NCI-H2171 (cell line): ENCODE results near the gene MYO5B.

Experiments
- DNase-seq: peaks from one replicate; lab custom pipeline; 2025; lab: John Stamatoyannopoulos, UW

MYO5B gene

GRCh38 chr18:49967636-49968313, 227.2 kb downstream of the MYO5B start:
- DNase-seq: no peak

- no peak for DNase-seq
These were observed 227.8 kb downstream of the MYO5B start for GRCh38 chr18:49967171-49967570.

- no peak for DNase-seq
These were observed 228.9 kb downstream of the MYO5B start for GRCh38 chr18:49966090-49966489.

DNA sequence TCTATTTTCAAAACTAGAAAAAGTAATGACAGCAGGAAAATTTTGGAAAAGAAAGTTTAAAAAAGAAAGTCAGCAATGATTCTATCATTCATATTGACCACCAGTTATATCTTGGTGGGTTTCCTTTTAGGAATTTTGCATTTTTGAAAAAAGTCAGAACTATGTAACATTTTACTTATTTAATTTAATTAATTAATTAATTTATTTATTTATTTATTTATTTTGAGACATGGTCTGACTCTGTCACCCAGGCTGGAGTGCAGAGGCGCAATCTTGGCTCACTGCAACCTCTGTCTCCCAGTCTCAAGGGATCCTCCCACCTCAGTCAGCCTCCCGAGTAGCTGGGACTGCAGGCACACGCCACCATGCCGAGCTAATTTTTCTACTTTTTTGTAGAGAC, 231.7 kb downstream of the MYO5B start:
- no peak for DNase-seq

DNA sequence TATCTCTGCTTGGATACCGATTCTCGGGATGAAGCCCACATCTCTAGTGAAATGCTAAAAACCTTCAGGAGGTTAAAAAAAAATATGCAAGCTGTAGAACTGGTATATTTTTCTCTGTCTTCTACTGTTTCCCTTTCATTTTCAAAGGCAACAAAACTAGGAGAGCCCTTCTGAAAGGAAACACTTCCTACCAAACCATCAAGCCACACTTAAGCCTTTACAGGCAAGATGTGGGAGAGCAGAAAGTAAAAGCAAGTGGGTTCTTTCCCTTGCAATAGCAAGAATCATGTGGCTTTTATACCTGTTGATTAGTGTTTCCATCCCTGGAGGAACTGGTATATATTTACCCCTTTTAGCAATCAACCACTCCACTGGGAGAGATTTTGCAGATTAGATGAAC, 233.7 kb downstream of the MYO5B start:
- no peak for DNase-seq

- no peak for DNase-seq
These were observed 234.6 kb downstream of the MYO5B start for GRCh38 chr18:49960376-49960775.

DNA sequence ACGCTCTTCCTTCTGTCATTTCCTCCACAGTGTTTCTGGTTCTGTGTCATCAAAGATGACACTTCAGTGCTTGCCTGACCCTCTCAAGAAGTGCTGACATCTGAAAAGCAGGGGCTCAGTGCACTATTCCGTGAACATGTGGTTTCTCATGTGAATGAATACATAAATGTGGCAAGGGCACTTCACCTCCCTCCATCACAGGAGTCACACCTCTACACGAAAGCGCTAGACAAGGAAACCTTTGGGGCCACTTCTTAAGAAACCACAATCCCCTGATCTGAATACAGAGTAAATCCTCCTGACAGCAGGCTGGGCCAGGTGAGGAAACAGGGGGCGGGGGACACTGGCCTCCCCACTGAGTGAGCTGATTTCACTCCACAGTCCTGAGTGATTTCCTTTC, 235.8 kb downstream of the MYO5B start:
- no peak for DNase-seq

DNA sequence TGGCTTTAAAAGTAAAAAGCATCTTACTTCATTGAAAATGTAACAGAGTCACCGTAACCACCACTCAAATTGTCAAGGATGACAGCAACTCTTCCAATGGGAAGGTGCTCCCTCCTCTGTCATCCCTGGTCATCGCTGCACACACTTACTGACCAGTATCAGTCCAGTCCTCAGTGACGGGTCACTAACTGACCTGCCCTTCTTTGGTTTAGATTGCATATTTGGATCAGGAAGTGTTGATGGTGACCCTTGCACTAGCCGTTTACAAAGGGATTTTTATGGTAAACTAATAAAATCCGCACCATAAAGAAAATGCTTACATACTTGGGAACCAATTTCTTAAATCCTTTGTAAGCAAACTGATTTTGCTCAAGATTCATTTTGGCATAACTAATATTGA, 239.7 kb downstream of the MYO5B start:
- no peak for DNase-seq

DNA sequence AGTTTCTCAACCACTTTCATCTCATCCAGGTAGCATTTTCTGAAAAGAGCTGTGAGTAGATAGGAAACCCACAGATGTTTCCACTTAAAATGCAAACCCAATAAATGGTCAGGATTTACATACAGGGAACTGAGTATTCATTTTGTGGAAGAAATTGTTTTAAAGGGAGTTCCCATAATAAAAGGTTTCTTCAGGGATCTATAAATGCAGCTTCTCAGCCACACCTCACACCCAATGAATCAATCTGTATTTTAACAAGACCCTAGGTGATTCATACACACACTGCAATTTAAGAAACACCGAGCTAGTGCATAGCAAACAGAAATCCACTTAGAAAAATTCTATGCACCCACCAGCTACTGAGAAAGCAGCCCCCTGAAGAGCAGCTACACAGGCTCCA, 241.6 kb downstream of the MYO5B start:
- DNase-seq: no peak

GRCh38 chr18:49949951-49950395, 245.0 kb downstream of the MYO5B start:
- peak; percentile 50 for DNase-seq

DNA sequence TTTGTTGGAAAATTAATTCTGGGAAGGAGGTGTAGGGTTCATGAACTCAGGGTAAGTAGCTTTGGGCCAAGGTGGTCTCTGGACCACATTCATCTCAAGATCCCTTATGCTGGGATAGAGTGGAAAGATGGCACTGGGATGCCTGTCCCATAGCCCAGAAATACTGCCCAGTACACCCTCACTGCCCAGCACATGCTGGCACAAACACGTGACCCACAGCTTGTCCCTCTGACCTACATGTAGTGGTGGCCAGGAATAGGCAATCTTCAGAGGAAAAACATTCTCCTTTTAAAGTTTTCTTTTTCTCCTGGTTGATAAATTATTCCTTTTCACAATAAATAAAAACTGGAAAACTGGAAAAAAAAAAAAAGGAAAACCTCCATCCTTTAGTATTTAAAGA, 246.0 kb downstream of the MYO5B start:
- DNase-seq: no peak

DNA sequence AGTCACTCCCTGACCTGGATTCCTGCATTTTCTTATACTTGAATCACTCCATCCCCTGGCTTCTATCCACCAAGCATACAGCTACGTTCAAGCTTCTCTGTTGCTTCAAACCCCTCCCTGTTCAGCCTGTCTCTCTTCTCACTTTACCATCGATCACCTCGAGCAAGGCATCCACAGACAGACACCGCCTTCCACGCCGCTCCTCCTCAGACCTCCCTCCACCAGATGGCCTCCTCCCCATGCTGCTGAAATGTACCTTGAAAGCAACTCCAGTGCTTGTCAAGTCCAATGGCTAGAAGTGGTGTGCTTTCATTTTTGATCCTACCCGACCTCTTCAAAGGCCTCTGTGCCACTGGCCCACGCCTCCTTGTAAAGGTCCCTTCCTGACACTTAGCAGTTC, 250.3 kb downstream of the MYO5B start:
- no peak for DNase-seq

DNA sequence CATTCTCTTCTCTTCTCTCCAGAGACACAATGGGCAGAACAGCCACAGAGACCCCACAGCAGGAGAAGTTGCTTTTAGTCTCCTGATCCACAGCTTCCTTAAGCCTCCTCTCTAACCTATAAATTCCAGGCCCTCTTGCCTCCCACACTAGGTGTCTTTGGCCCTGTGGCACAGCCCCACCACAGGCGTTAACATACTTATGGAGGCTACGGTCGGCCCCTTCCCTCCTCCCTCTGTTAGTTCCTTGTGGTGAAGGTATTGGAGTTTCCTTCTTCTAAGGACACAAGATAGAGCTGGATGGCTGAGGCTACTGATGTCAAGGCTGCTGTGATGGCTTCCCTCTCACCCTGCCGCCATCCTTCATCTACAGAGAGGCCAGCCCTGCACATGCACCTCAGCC, 258.1 kb downstream of the MYO5B start:
- DNase-seq: no peak

GRCh38 chr18:49935215-49935614, 259.7 kb downstream of the MYO5B start:
- no peak for DNase-seq

- DNase-seq: no peak
These were observed 260.5 kb downstream of the MYO5B start for GRCh38 chr18:49934457-49934856.

- DNase-seq: no peak
These were observed 261.3 kb downstream of the MYO5B start for GRCh38 chr18:49933530-49934128.

DNA sequence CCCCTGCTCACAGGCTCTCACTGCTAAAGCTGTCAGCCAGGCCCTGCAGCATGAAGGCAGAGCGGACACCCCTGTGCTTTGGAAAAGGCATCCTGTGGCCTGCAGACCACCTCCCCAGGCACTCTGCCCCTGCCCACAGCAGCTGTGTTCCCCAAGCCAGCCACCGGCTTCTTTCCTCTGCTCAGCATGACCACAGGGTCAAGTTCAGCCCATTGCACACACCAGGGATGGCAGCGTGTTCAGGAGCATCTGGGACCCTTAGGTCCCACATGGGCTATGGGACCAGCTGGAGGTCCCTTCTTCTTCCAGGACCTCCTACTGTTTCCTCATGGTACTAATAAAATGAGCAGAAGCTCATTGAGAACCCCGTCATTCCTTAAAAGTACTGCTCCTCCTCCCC, 263.2 kb downstream of the MYO5B start:
- DNase-seq: no peak

DNA sequence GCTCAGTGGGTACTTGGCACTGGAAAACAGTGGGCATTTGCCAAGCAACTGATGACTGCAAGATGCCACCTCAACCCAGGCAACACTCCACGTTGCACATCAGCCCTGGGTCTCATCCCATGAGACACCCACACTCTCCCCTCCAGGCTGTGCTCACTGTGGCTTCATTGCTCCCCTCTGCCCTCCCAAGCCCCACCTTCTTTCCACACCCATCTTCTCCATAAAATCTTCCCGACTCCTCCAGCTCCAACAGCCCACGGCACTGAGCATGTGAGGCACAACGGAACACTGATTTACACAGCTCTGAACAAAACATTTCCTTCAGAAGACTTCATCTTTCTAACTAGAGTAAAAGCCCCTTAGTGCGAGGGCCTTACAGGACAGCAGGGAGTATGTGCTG, 263.8 kb downstream of the MYO5B start:
- no peak for DNase-seq

DNA sequence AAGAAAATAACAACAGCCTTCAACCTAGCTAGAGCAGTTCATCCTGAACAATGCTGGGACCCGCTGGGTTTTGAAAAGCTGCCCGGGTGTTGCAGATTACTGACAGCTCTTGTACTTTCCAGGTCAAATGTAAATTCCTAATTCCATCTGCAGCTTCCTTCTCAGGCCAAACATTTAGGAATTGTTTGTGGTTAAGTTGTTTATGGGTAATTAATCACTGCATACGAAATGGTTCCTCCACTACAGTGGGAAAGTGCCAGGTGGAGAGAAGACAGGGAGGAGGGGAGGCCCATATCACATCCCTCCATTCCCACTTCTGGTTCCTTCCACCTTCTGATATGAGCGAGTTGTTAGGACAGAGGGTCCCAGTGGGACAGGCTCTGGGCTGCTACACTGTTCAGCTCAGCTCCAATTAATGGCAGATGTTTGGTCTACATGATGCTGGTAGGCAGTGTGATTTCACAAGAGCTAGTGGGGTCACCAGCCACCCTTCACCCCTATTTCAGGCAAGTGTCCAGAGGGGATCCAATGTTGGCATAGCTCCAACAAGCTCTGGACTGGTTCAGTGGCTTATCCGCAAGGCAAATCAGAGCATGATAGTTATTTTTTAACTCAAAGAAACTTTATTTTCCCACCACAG, 268.7 kb downstream of the MYO5B start:
- DNase-seq: peak; percentile 27

DNA sequence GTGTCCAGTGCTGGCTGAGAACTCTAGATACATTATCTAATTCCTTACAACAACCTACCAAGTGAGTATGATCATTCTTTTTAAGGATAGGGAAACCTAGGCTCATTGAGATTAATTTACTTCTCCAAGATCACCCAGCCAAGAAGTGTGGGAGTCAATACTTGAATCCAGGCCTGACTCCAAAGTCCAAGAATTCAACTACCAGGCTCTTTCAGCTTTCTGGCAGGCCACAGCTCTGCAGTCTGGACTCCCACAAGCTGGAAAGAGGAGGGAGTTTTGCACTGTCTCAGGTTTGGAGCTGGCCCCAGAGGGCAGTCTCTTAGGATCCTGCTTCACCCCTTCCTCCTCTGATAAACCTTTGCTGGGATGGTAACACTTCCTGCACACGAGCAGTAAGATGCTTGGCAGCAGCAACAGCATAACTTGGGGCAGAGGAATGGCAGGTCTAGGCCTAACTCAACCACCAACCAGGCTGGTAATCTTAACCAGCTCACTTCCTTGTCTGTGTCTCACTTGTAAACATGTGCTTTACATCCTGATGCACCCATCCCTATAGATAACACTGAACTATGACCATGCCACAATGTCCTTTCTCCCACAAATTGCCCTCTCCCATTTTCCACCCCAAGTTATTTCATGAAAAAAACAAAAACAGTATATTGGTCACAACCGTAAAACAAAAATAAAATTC, 270.5 kb downstream of the MYO5B start:
- DNase-seq: no peak

DNA sequence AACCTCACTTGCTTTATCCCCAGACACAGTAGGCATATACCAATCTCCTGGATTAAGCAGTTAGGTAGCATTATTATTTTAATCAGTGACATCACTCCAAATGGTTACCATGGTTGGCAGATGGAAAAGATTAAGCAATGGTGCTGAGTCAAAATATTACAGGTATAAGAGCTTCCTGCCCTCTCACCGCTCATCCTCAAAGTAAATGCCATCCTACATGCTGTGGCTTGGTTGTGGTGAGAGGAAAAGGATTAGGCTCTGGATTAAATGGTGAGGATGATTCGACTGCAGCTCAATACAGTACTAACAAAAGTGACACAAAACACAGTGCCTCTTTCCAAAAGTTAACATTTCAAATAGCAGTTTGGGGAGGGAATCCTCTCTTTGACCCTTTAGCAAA, 272.7 kb downstream of the MYO5B start:
- DNase-seq: no peak

GRCh38 chr18:49921318-49921985, 273.5 kb downstream of the MYO5B start:
- no peak for DNase-seq
